Peyer's patch (tissue), 4 donors: ENCODE data around the gene LSM8. TPM values are rescaled to one million over a fixed set of nuclear protein-coding genes. Genes with fewer than 3 reads are reported as not detected.

Source experiments
- DNase-seq, 3 donors: peaks; one replicate each; pipeline ENCODE4 v3.0.0-alpha.2; 2017 to 2019
- H3K27ac ChIP-seq, 4 donors: fragments of 200-600 bp; sonication (generic); one replicate each; pipeline ENCODE4 v1.5.1; 2016 to 2019
- H3K27me3 ChIP-seq, 2 donors: fragments of 200-600 bp; sonication (generic); one replicate each; pipeline ENCODE4 v1.5.1; 2019
- H3K36me3 ChIP-seq, 3 donors: fragments of 200-600 bp; sonication (generic); one replicate each; pipeline ENCODE4 v1.5.1; 2016 to 2019
- H3K4me1 ChIP-seq, 4 donors: fragments of 200-600 bp; sonication (generic); one replicate each; pipeline ENCODE4 v1.5.1; 2016 to 2019
- H3K4me3 ChIP-seq, 4 donors: fragments of 200-600 bp; sonication (generic); 1 replicate in 3 of 4; 2 replicates in 1 of 4; pipeline ENCODE4 v1.5.1; 2016 to 2019; ENCODE audit warnings: mild to moderate bottlenecking in 1 of 4
- H3K9me3 ChIP-seq, 4 donors: fragments of 200-600 bp; sonication (generic); one replicate each; pipeline ENCODE4 v1.5.1; 2016 to 2019; ENCODE audit warnings: mild to moderate bottlenecking in 1 of 4
- CTCF ChIP-seq, 6 experiments: fragments of 450-650 bp in 4 of 6; fragments of 200-600 bp in 2 of 6; sonication (generic) in 1 of 6; IDR thresholded peaks; one replicate each; pipeline ENCODE4 v1.5.1; 2017 to 2019; ENCODE audit warnings: antibody characterized with exemption in 6 of 6, mild to moderate bottlenecking in 3 of 6, moderate library complexity in 1 of 6
- POLR2A ChIP-seq, 2 donors: fragments of 450-650 bp; IDR thresholded peaks; one replicate each; pipeline ENCODE4 v1.5.1; 2017; ENCODE audit warnings: antibody characterized with exemption in 2 of 2, mild to moderate bottlenecking in 2 of 2, moderate library complexity in 2 of 2
- total RNA-seq, 4 donors: library from RNA; depleted of rRNA; stranded (reverse); fragments of >200 nt; gene quantifications; one replicate each; pipeline ENCODE4 v1.1.0, GENCODE V29; 2016

Gene LSM8
- total RNA-seq, 4 donors from 2014 or later: 22.9 to 38.0 (median 29.4) TPM

- DNase-seq: no peak
- Histone ChIP-seq H3K4me1 (peaks cover 0 to 21% (median 5%) of the 10 kb centered on the region in 4 donors), H3K36me3 (peaks cover 0 to 20% (median 0%) of the 10 kb centered on the region in 3 donors), H3K27me3 (no peaks in the 10 kb centered on the region), H3K4me3 (peak overlapping the region; percentile 69 to 84 (median 75)), H3K9me3 (no peaks in the 10 kb centered on the region), H3K27ac (peak overlapping the region; percentile 87 to 94 (median 87))
- TF ChIP-seq CTCF (IDR thresholded peaks at IDR 0.05) (peak in 1 of 6 experiments; percentile 6), POLR2A (IDR thresholded peaks at IDR 0.05) (no peak)
Observed at GRCh38 chr7:118184565-118184940, 589 bp downstream of the LSM8 start.

- no peak for DNase-seq
- Histone ChIP-seq H3K4me1 (peaks cover 0 to 21% (median 5%) of the 10 kb centered on the region in 4 donors), H3K4me3 (peak overlapping the region in 1 of 4 donors; percentile 84), H3K27me3 (no peaks in the 10 kb centered on the region), H3K36me3 (peaks cover 0 to 23% (median 0%) of the 10 kb centered on the region in 3 donors), H3K27ac (no peak overlapping the region), H3K9me3 (no peaks in the 10 kb centered on the region)
- TF ChIP-seq POLR2A (IDR thresholded peaks at IDR 0.05) (no peak), CTCF (IDR thresholded peaks at IDR 0.05) (no peak)
Observed at GRCh38 chr7:118185163-118185860, 1.3 kb downstream of the LSM8 start.

GRCh38 chr7:118186501-118186900 is 2.5 kb downstream of the LSM8 start:
- H3K4me3 ChIP-seq: no peak overlapping the region
- no peak overlapping the region for H3K27ac ChIP-seq
- H3K36me3 ChIP-seq: peaks cover 0 to 23% (median 0%) of the 10 kb centered on the region in 3 donors
- peaks cover 0 to 21% (median 5%) of the 10 kb centered on the region in 4 donors for H3K4me1 ChIP-seq
- no peak for DNase-seq
- no peaks in the 10 kb centered on the region for H3K27me3 ChIP-seq
- no peaks in the 10 kb centered on the region for H3K9me3 ChIP-seq
- TF ChIP-seq POLR2A (IDR thresholded peaks at IDR 0.05): no peak
- TF ChIP-seq CTCF (IDR thresholded peaks at IDR 0.05): no peak

- Histone ChIP-seq H3K27ac (no peak overlapping the region), H3K9me3 (no peaks in the 10 kb centered on the region), H3K4me3 (no peak overlapping the region), H3K36me3 (peaks cover 0 to 12% (median 0%) of the 10 kb centered on the region in 3 donors), H3K27me3 (no peaks in the 10 kb centered on the region), H3K4me1 (no peaks in the 10 kb centered on the region)
- no peak for DNase-seq
- TF ChIP-seq CTCF (IDR thresholded peaks at IDR 0.05) (no peak), POLR2A (IDR thresholded peaks at IDR 0.05) (no peak)
Observed at GRCh38 chr7:118194571-118194970, 10.6 kb downstream of the LSM8 start.

- H3K4me1 ChIP-seq: no peaks in the 10 kb centered on the region
- H3K27me3 ChIP-seq: no peaks in the 10 kb centered on the region
- H3K27ac ChIP-seq: no peak overlapping the region
- TF ChIP-seq CTCF (IDR thresholded peaks at IDR 0.05) (peak; percentile 45 to 64 (median 62)), POLR2A (IDR thresholded peaks at IDR 0.05) (no peak)
- H3K36me3 ChIP-seq: peaks cover 0 to 9% (median 0%) of the 10 kb centered on the region in 3 donors
- no peak overlapping the region for H3K4me3 ChIP-seq
- peak in 2 of 3 donors; percentile 63 to 77 for DNase-seq
- no peaks in the 10 kb centered on the region for H3K9me3 ChIP-seq
Observed at GRCh38 chr7:118195837-118196474, 12.0 kb downstream of the LSM8 start.
